ES-I3 (cell line): ENCODE data around the gene SV2C.

Experiments
- H3K36me3 ChIP-seq: 2 replicates; pipeline ENCODE4 v1.6.1; 2013; ENCODE audit warnings: mild to moderate bottlenecking, low read length, control low read depth, moderate library complexity; ENCODE audit not compliant: insufficient read depth
- H3K4me1 ChIP-seq: 2 replicates; pipeline ENCODE4 v1.6.1; 2013; ENCODE audit warnings: mild to moderate bottlenecking, control low read depth, low read length; ENCODE audit not compliant: insufficient read depth
- H3K9ac ChIP-seq: 2 replicates; pipeline ENCODE4 v1.6.1; 2013; ENCODE audit warnings: low read depth, mild to moderate bottlenecking, low read length, moderate library complexity
- H3K9me3 ChIP-seq: 2 replicates; pipeline ENCODE4 v1.6.1; 2013; ENCODE audit warnings: mild to moderate bottlenecking, low read length, moderate library complexity; ENCODE audit not compliant: control insufficient read depth, insufficient read depth

The SV2C gene

GRCh38 chr5:76372323-76373054 lies 289.3 kb downstream of the SV2C start:
- Histone ChIP-seq H3K36me3 (no peaks in the 10 kb centered on the region), H3K9ac (no peak overlapping the region), H3K4me1 (peaks cover 12% of the 10 kb centered on the region), H3K9me3 (no peaks in the 10 kb centered on the region)

- no peaks in the 10 kb centered on the region for H3K9me3 ChIP-seq
- no peaks in the 10 kb centered on the region for H3K36me3 ChIP-seq
- peaks cover 16% of the 10 kb centered on the region; the same call in 1 of the 2 replicates for H3K4me1 ChIP-seq
- H3K9ac ChIP-seq: no peak overlapping the region
These were observed 293.1 kb downstream of the SV2C start for GRCh38 chr5:76376148-76376865.

- Histone ChIP-seq H3K36me3 (no peaks in the 10 kb centered on the region), H3K9ac (no peak overlapping the region), H3K4me1 (peaks cover 15% of the 10 kb centered on the region; the same call in 1 of the 2 replicates), H3K9me3 (no peaks in the 10 kb centered on the region)
These were observed 293.7 kb downstream of the SV2C start for GRCh38 chr5:76376866-76377230.

- Histone ChIP-seq H3K36me3 (no peaks in the 10 kb centered on the region), H3K4me1 (peaks cover 3% of the 10 kb centered on the region; the same call in 1 of the 2 replicates)
These were observed 295.2 kb downstream of the SV2C start for GRCh38 chr5:76378355-76378754.

GRCh38 chr5:76379316-76379715 lies 296.1 kb downstream of the SV2C start:
- Histone ChIP-seq H3K36me3 (no peaks in the 10 kb centered on the region), H3K9ac (no peak overlapping the region), H3K9me3 (no peaks in the 10 kb centered on the region), H3K4me1 (peaks cover 3% of the 10 kb centered on the region; the same call in 1 of the 2 replicates)

More at GRCh38 chr5:76378355-76378754, 295.2 kb downstream of the SV2C start:
- Histone ChIP-seq H3K9me3 (no peaks in the 10 kb centered on the region), H3K9ac (no peak overlapping the region)

- H3K36me3 ChIP-seq: no peaks in the 10 kb centered on the region
- no peak overlapping the region for H3K9ac ChIP-seq
- peaks cover 3% of the 10 kb centered on the region; the same call in 1 of the 2 replicates for H3K4me1 ChIP-seq
- H3K9me3 ChIP-seq: no peaks in the 10 kb centered on the region
These were observed 296.7 kb downstream of the SV2C start for GRCh38 chr5:76379855-76380254.

- Histone ChIP-seq H3K4me1 (peaks cover 3% of the 10 kb centered on the region; the same call in 1 of the 2 replicates), H3K36me3 (no peaks in the 10 kb centered on the region), H3K9me3 (no peaks in the 10 kb centered on the region), H3K9ac (no peak overlapping the region)
These were observed 297.3 kb downstream of the SV2C start for GRCh38 chr5:76380346-76381066.

GRCh38 chr5:76383126-76383832 lies 300.1 kb downstream of the SV2C start:
- Histone ChIP-seq H3K9me3 (no peaks in the 10 kb centered on the region), H3K36me3 (no peaks in the 10 kb centered on the region), H3K4me1 (peaks cover 8% of the 10 kb centered on the region; the same call in 1 of the 2 replicates), H3K9ac (no peak overlapping the region)

- no peak overlapping the region for H3K9ac ChIP-seq
- H3K36me3 ChIP-seq: no peaks in the 10 kb centered on the region
- no peaks in the 10 kb centered on the region for H3K9me3 ChIP-seq
- peaks cover 6% of the 10 kb centered on the region; the same call in 1 of the 2 replicates for H3K4me1 ChIP-seq
These were observed 301.0 kb downstream of the SV2C start for GRCh38 chr5:76384189-76384588.

- 0 out of 2 replicates have a peak, but pooled peaks cover 4% of the 10 kb centered on the region for H3K4me1 ChIP-seq
- H3K9ac ChIP-seq: no peak overlapping the region
- no peaks in the 10 kb centered on the region for H3K36me3 ChIP-seq
These were observed 301.5 kb downstream of the SV2C start for GRCh38 chr5:76384705-76385104.

GRCh38 chr5:76385540-76385939 lies 302.4 kb downstream of the SV2C start:
- Histone ChIP-seq H3K9ac (no peak overlapping the region), H3K36me3 (no peaks in the 10 kb centered on the region), H3K4me1 (0 out of 2 replicates have a peak, but pooled peaks cover 4% of the 10 kb centered on the region), H3K9me3 (no peaks in the 10 kb centered on the region)

More at GRCh38 chr5:76384705-76385104, 301.5 kb downstream of the SV2C start:
- H3K9me3 ChIP-seq: no peaks in the 10 kb centered on the region

- H3K4me1 ChIP-seq: 0 out of 2 replicates have a peak, but pooled peaks cover 4% of the 10 kb centered on the region
- no peaks in the 10 kb centered on the region for H3K36me3 ChIP-seq
- no peaks in the 10 kb centered on the region for H3K9me3 ChIP-seq
- H3K9ac ChIP-seq: no peak overlapping the region
These were observed 303.2 kb downstream of the SV2C start for GRCh38 chr5:76386360-76386759.

- no peaks in the 10 kb centered on the region for H3K9me3 ChIP-seq
- no peaks in the 10 kb centered on the region for H3K36me3 ChIP-seq
- peaks cover 12% of the 10 kb centered on the region; the same call in 1 of the 2 replicates for H3K4me1 ChIP-seq
- no peak overlapping the region for H3K9ac ChIP-seq
These were observed 305.1 kb downstream of the SV2C start for GRCh38 chr5:76388236-76388635.
